Stimulated activated CD8-positive, alpha-beta memory T cell treated with anti-CD3 and anti-CD28 coated beads, Interleukin-15, amount 100 ng/mL, for 24 hours (primary cell): ENCODE measurements around the gene MSH3.
"Not testable (repeated sequence)": the region's sequence is repeated elsewhere in the genome, so short reads cannot be mapped to it uniquely, and the experiment has no call there.

Source experiments
- DNase-seq: peaks from one replicate; pipeline ENCODE4 v3.0.0-alpha.2; 2020; ENCODE audit warnings: low read depth

Gene MSH3

DNA sequence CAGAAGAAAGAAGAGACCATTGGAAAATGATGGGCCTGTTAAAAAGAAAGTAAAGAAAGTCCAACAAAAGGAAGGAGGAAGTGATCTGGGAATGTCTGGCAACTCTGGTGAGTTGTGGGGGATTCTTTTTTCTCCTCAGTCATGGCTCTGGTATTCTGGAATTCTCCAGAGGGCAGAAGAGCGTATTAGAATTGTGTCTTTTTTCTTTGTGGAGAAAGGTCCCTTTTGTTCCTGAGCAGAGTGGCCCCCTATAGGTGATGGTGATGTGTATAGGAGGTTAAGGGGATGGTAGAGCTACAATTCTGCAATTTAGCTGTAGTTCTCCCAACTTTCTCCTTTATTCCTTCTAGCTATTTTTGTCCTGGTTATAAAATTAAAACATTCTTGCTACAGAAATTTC is 2.0 kb downstream of the MSH3 start:
- DNase-seq: no peak

DNA sequence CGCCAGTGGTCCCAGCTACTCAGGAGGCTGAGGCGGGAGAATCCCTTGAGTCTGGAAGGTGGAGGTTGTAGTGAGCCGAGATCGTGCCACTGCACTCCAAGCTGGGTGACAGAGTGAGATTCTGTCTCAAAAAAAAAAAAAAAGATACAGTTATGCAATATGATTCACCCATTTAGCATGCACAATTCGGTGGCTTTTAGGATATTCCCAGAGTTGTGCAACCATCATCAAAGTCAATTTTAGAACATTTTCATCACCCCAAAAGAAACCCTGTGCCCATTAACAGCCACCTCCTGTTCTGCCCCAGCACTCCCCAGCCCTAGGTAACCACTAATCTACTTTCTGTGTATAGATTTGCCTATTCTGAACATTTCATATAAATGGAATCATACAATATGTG is 4.7 kb downstream of the MSH3 start:
- no peak for DNase-seq

DNA sequence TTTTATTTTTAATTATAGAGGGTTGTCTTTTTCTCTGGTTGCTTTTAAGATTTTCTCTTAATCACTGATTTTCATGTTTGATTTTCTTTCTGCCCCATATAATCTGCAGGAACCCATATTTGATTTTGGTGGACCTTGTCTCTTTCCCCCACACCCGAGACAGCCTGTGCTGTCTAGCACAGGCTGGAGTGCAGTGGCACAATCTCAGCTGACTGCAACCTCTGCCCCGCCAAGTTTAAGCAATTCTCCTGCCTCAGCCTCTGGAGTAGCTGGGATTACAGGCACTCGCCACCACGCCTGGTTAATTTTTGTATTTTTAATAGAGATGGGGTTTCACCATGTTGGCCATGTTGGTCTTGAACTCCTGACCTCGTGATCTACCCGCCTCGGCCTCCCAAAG is 6.2 kb downstream of the MSH3 start:
- not testable (repeated sequence) for DNase-seq

DNA sequence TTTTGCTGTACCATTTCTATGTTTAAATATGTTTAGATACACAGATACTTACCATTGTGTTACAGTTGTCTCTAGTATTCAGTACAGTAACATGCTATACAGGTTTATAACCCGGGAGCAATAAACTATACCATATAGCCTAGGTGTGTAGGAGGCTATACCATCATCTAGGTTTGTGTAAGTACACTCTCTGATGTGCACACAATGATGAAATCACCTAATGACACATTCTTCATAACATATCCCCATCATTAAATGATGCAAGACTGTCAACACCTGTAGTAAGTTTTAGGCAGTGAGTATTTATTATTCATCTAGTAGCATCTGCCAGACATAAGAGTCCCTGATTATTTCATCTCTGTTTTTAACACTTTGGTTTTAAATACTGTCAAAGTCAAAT is 7.7 kb downstream of the MSH3 start:
- DNase-seq: no peak

DNA sequence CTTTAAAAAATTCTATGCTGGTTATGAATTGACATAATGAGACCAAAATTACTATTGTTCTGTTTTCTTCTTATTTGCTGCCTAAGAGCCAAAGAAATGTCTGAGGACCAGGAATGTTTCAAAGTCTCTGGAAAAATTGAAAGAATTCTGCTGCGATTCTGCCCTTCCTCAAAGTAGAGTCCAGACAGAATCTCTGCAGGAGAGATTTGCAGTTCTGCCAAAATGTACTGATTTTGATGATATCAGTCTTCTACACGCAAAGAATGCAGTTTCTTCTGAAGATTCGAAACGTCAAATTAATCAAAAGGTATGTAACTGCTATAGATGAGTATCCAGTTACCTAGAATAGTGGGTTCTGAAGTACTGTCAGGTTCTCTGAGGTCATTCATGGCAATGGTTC is 10.6 kb downstream of the MSH3 start:
- no peak for DNase-seq

DNA sequence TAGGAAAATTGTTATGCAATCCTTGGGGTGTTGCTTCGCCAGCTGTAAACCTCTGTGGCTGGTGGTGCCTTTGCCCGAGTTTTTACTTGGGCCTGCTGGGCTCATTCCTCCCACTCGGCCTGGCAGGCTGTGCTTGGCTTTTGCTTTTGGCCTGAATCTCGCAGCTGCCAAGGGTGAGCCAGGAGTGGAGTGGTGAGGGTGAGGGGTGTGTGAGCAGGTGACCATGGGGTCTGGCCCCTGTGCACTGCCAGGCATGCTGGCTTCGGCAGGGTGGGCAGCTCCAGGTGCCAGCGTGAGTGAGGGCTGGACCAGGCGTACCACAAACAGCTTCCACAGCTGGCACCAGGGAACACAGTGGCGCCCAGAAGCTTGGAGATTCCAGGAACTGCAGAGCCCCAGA is 12.9 kb downstream of the MSH3 start:
- no peak for DNase-seq

DNA sequence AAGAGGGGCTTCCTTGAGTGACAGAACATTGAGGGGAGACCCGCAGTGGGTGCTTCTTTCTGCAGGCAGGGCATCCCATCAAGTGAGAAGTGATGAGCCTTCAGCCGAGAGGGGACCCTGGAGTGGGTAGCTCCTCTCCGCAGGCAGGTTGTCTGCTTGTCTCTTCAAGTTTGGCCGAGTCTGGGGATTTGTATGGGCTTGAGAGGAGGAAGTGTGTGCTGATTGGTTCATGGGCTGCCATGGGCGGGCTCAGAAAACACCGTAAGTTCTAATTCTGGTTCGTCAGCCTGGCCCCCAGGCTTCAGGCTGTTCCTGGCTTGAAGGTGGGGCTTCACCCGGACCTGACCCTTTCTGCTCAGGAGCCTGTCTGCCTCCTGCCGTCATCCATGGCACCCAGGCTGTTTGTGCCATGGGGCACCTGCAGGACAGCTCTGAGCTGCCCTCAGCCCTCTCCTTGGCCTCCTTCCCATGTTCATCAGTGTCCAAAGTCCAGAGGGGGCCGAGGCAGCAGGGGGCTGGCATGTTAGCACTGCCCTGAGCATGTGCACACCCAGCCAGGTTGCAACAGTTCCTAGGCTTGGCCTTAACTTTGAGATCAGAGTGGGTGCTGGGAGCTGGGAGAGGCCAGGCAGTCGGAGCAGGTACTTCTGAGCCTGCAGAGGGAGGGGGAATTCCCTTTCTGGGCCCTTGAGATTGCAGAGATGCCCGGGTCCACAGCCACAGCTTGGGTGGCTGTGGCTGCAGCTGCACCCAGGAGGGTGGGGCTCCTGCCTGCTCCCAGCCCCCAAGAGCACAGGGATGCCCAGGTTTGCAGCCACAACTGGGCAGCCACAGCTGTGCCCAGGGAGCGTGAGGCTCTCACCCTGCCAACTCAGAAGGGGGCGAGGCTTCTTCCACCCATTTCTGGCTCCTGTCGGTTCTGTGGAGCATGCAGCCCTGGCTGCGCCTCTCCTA is 13.8 kb downstream of the MSH3 start:
- DNase-seq: no peak

DNA sequence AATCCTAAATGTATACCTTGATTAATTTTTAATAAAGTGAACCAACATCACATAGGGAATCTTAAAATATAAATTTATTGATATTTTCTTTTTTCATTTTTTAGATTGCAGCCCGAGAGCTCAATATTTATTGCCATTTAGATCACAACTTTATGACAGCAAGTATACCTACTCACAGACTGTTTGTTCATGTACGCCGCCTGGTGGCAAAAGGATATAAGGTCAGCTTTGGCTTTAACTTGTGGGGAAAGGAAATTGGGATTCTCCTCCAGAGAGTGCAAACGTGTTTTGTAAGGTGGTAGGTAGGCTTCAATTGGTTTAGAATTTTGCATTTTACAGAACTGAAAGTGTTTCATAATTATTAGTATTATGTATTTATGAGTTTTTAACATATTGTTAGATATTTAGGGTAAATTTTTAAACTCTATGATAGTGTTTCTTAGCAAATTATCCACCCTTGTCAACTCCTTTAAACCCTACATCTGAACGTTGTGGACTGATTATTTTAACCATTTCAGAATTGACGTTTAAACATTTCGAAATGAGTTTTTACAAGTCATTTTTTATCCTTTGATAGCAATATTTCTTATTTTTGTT is 17.8 kb downstream of the MSH3 start:
- DNase-seq: peak; percentile 19

DNA sequence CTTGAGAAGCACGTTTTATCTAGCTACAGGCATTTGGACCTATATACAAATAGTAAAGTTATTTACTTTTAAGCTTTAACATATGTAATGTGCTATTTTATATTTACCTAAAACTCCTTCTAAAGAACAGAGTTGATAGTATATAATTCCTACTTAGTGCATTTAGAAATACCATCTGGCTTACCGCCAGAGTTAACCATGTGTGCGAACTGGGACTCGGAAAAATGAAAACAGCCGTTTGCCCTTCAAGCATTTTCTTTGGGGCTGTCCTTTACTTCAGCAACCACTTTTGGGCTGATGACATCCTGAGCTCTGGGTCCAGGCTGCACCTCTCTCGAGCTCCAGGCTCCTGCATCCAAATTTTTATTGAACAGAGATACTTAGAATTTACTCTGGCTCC is 22.3 kb downstream of the MSH3 start:
- DNase-seq: no peak

DNA sequence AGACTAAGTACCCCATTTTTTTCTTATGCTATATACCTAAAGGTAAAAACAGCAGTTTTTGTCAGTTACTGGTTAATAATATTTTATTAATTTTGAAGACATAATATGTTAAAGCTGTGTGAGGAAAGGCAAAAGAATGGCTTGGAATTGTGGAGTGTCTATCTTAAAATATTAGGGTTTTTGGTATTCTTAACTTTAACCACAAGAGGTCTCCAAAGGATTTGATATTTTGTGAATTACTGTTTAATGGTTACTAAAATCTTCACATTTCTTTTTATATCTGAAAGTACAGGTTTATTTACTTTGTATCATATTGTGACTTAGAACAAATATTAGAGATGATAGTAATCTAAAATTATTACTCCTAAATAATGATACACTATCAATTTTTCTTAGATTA is 32.3 kb downstream of the MSH3 start:
- DNase-seq: no peak

DNA sequence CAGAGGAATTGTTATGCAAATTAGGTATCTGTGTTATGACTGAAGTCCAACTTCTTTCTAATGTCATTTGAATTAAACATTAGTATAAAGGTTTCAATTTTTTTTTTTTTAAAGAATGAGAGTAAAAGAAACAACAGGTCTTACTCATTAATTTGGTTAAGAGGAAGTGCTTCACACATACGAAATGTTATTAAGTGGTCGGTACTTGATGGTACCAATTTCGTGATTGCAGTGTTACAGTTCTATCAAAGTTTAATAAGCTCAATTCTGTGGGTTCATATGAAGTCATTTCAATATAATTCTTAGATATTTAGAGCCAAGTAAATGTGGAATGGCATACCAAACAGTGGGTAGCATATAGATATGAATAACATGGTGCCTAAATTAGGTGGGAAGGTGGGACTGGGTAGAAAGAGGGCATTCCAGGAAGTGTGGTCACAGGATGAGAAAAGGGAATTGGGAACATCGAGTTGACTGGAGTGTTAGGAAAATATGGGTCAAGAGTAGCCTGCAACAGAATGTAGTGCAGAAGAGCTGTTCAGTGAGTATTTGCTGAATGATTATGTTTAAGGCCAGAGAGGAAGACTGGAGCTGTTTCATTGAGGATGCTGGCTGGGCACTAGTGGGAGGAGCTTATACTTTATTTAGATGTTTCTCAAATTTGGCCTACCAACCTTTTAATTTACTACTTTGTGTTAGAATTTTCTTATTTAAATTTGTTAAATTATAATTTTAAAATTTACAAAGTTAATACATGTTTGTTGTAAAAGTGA is 34.4 kb downstream of the MSH3 start:
- no peak for DNase-seq

DNA sequence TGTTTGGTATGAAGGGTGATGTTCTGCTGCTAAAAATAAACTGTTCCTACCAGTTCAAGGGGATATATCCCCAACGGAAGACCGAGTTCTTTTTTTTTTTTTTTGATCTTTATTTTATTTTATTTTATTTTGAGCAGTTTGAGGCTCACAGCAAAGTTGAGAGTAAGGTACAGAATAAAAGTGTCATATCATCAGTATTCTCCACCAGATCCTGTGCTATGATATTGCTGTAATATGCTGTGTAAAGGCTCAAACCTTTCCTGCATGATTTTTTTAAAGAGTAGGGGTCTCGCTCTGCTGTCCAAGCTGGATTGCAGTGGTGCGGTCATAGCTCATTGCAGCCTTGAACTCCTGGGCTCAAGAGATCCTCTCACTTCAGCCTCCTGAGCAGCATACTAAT is 35.2 kb downstream of the MSH3 start:
- no peak for DNase-seq

DNA sequence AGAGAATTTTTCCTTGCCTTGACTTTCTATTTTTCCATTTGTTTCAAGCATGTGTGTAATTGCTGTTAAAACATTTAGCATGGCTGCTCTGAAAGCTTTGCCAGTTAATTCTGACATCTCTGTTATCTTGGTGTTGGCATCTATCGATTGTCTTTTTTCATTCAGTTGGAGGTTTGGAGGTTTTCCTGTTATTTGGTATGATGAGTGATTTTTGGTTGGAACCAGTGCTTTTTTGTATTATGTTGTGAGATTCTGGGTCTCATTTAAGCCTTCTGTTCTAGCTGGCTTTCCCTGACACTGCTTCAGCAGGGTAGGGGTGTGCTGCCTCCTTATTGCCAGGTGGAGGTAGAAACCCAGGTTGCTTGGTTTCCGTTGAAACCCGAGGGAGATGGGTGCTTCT is 41.2 kb downstream of the MSH3 start:
- no peak for DNase-seq

DNA sequence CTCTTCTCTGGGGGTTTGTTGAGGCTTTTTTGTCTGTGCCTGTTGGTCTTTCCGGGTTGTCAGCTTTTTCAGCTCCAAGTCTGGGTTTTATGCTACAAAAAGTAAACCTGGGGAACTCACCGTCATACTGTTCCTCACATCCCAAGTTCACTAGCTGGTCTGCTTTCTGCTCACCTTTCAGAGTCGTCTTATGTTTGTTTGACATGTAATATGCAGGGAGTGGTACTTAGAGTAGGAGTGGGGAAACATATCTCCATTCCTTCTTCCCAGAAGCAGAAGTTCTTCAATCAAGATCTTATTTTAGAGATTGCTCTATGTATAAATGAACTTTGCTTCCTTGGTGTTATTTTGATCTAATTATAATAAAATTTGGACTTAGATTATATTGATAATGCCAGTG is 42.0 kb downstream of the MSH3 start:
- no peak for DNase-seq

DNA sequence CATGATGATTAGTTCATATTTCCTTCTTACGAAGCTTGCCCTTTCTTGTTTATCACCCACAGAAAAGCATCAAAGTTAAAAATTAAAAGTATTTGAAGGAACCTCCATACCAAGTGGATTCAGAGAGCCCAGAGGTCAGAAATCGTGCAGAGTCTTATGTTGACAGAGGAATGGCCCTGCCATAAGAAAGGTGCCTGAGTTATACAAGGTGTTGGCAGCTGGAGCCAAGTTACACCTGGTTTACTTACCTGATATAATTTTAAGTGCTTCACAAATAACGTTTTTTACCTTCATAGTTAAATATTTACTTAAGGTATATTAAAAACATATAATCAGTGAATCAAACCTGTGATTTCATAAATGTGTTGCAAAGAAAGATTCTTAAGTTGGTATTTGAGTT is 42.6 kb downstream of the MSH3 start:
- DNase-seq: no peak

DNA sequence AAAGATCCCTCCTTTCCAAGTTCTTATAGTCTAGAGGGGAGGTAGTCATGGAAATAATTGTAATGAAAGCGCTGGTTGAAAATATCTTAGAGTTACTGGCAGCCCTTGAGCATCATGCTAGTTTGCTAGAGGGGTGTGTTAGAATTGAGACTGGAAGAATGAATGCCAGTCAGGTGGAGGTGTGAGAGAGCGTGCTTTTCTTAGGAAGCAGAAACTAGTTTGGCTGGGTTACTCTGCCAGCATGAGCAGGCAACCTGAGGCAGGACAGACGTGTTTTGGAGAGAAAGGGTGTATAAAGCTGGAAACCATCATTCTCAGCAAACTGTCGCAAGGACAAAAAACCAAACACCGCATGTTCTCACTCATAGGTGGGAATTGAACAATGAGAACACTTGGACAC is 43.9 kb downstream of the MSH3 start:
- DNase-seq: no peak

DNA sequence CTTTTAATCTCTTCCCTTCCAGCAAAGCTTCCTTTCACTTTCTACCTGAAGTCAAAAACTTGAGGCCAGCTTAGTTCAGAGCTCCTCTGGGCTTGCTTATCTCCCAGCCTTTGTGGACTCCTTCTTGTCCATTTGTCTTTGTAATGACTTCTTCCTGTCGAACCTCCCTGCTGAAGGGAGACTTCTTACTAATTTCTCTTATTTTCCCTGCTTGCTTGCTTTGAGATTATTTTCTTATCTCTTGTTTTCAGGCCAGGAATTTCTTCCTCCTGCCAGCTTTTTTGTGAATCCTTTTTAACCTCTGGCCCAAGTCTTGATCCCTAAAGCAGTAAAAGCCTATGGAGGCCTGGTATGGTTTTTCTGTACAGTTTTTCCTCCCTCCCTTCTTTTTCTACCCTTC is 47.1 kb downstream of the MSH3 start:
- no peak for DNase-seq

DNA sequence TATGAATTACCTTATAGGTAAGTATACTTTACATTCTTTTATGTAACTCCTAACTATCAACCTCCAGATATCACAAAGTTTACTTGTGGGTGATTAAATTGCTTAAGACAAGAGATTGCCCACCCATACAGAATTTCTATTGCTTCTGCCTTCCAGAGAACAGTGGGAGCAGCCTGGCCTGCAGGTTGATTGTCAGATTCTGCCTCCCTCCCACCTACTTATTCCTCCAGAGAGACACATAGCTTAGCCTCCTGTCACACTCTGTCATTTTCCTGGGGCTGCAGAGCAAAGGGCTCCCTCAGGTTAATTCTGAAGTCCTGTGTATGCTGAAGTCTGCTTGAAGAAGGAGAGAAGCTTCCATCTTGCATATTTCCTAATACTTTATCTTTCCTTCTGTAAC is 48.8 kb downstream of the MSH3 start:
- no peak for DNase-seq

DNA sequence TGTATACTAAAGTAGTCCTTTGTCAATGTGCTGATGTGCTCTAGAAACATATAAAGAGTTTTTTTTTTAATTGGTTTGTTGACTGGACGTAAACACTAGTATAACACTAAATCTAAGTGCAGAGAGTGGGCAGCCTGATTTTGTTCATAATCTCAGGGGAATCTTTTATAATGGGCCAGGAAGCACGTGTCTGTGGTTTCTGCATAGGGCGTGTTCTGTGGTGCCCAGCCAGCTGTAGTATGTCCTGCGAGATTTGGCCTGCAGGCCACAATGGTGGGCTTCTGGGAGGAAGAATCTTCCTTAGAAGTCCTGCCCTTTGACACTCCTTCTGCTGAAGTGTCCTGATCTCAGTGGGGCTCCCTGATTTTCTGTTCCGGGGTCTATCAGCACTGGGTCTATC is 49.3 kb downstream of the MSH3 start:
- no peak for DNase-seq

DNA sequence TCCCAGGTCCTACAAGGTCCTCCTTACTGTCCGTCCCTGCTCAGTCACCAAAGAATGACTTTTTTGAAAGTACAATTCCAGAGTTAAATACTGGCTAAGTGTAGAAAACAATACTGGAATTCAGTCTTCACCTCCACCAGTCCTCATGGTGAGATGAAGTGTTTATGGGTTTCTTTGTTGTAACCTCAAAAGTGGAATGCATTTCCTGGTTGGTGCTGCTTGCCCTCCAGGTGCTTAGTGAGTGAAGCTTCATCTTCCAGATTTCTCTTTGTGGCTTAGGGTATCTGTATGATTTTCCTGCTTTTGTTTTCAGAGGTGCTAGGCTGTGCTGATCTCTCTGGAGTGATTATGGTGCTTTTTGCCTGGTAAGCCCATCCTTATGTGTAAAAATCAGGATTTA is 49.8 kb downstream of the MSH3 start:
- no peak for DNase-seq

DNA sequence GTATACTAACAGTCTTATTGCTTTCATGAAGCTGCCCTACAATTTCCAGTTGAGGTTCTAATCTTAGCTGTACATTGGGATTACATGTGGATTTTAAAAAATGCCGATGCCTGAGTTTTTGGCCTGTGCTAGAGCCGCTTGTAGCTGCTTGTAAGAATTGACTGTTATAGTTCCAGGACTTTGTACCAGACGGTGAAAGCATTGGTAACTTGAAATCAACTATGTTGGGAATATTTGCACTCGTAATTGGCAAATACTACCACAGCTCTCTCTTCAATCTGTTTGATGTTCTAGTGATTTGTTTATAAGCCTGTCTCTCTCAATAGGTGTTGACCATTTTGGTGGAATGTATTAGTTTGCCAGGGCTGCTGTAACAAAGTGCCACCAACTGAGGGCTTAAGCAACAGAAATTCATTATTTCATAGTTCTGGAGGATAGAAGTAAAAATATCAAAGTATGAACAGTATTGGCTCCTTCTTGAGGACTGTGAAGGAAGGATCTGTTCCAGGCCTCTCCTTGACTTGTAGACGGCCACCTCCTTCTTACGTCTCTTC is 50.8 kb downstream of the MSH3 start:
- no peak for DNase-seq

DNA sequence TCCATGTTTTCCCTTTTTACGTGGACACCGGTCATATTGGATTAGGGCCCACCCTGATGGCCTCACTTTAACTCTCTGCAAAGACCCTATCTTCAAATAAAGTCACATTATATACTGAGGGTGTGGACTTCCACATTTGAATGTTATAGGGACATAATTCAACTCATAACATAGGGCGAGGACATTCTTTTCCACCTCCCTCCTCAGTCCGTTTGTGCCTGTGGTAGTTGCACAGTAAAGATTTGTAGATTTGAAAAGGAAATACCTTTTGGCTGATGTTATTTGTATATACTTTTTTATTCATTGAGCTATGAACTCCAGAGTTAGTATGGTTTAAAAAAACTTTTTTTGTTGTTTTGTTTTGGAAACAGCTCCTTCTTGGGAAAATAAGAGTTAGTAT is 51.3 kb downstream of the MSH3 start:
- DNase-seq: no peak
